T-helper 9 cell (primary cell): ENCODE measurements around the gene PLXNA4.

Experiments
- DNase-seq: peaks from one replicate; pipeline ENCODE4 v3.0.0-alpha.2; 2020

Gene PLXNA4

DNA sequence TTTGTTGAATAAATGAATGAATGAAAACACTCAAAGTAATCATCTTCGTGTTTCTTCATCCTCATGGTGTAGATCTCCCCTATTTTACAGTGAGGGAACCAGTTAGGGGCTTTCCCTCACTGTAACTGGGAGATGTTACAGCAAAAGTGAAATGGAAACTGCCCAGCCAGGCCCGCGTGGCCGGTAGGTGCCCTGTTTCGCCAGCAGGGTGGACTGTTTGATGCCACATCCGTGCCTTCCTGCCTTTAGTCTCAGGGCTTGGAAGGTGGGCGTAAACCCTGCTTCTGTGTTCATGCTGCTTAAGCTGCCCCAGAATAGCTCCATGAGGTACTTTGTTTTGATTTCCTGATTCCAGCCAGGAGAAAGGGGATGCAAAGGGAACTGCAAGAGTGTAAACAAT lies 268.8 kb downstream of the PLXNA4 start:
- no peak for DNase-seq

DNA sequence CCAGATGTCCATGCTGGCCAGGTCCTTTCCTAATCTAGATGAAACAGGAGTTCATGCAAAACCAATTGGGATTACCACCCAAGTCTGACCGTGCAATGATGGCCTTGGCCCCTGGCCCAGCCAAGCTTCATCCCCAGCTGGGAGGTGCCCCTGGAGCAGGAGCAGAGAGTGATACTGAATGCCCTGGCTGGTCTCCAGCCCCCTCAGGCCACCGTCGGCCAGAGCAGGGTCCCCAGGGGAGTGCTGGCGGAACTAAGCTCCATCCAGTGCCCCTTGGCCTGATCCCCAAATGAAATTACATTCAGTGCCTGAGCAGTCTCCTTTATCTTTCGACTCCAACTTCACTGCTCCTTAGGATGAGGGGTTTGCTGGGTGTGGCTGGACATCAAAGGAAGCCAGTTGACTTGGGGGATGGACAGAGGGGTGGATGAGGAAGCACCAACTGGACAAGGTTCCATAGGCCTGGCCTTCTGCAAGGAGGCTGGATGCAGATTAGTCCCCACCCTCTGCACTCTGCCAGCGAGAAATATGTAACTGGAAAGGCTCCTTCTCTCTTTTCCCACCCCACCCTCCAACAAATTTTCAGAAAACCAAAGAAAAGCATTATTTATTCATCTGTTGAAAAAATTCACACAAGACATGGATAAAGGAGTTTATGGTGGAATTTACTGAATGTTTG lies 275.5 kb downstream of the PLXNA4 start:
- no peak for DNase-seq

DNA sequence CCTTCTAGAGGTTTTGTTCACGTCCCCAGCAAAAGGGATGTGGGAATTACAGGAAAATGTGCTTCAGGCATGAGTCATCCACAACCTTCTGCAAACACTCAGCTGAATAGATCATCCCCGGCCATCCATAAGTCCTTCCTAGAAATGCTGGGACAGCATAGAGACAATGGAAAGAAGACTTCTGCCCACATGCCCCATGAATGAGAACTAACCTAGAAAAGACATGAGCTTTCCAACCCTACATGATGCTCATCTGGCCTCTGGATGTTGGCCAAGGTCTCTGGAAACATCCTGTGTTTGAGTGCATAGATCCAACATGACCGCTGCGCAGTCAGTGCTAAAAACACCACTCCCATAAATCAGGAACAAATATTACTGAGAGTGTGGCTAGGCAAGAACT lies 277.5 kb downstream of the PLXNA4 start:
- no peak for DNase-seq

DNA sequence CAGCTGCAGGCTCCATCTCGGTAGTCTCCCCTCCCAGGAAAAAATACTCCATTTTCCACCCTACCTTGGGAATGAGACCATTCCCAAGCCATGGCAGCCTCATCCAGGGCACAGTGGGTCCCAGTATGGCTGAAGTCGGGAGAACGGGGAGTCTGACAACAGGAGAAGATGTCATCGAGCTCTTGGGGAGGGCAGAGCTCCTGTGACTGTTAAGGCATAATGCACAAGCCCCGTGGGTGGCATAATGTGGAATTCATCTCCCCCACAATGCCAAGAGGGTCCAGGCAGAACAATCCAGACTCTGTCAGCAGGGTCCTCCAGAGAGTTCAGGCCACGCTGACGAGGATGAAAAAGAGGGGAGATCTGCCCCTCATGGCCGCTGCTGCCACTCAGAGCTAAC lies 279.4 kb downstream of the PLXNA4 start:
- no peak for DNase-seq

DNA sequence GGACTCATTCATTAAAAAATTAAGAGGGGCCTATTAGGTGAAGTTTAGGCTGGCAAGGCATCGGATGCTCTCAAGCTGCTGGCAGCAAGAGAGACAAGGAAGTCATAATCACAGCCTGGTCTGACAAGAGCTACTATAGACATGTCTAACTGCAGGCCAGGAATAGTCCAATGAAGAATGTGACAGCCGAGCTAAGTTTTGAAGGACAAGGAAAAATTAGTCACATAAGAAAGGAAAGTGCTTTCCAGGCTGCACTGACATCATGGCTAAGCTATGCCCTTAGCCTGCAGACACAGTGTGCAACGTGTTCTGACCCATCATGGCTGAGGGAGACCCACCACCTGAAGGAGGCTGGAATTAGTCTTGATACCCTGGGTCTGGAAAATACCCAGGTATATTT lies 281.1 kb downstream of the PLXNA4 start:
- DNase-seq = no peak

DNA sequence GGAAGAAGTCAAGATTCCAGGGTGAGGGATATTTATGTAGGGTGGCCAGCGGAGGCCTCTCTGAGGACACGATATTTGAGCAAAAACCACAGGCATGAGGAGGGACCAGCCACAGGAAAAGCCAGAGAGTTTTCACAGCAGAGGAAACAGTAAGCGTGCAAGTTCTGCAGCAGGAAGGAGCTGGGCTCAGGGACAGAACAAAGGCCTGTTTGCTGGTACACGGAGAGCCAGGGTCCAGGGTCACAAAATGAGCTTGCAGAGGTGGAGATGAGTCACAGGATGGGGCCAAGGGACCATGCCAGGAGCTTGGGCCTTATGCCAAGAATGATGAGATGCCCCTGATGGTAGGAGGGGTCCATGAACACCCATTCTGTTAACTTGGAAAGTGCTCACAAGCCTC lies 283.5 kb downstream of the PLXNA4 start:
- no peak for DNase-seq

DNA sequence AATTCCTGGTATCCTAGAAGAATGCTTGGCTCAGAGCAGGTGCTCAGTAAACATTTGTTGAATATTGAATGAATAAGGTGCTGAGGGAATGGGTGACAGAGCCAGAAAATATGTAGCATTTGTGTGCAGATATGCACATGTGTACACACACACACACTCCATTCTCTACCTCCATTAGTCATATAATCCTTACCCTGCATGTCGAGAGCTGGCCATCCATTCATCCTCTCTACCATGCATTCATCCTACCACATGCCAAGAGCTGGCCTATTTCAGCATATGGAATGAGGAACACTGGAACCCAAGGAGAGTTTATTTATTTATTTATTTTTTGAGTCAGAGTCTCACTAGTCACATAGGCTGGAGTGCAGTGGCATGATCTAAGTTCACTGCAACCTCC lies 284.8 kb downstream of the PLXNA4 start:
- DNase-seq = no peak

DNA sequence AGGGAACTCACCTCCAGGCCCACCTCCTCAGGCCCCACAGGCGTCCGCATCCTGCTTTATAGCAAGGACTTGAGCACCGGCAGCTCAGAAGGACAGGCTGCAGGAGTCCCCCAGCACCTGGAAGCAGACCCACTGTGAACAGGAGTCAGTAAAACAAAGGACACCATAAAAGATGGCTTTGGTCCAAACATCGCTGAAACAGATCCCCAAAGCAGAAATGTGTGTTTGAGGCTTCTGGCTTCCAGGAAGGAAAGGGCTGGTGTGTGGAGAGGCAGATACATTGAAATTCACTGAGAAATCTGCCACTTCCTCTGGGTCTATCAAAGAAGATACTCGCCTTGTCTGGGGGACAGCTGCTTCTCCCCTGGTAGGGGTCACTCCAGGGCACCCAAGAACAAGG lies 286.2 kb downstream of the PLXNA4 start:
- DNase-seq = no peak

DNA sequence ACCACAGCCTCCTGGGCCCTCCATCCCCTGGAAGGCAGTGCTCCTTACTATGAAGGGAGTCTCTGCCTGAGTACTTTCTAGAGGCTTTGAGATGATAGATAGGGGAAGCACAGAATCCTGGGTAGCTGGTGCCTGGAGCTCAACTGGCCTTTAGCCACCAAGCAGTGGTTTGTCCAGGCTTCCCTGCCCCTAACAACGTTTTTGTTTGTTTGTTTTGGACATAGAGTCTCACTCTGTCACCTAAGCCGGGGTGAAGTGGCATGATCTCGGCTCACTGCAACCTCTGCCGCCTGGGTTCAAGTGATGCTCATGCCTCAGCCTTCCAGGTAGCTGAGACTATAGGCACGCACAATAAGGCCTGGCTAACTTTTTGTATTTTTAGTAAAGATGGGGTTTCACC lies 289.4 kb downstream of the PLXNA4 start:
- no peak for DNase-seq

DNA sequence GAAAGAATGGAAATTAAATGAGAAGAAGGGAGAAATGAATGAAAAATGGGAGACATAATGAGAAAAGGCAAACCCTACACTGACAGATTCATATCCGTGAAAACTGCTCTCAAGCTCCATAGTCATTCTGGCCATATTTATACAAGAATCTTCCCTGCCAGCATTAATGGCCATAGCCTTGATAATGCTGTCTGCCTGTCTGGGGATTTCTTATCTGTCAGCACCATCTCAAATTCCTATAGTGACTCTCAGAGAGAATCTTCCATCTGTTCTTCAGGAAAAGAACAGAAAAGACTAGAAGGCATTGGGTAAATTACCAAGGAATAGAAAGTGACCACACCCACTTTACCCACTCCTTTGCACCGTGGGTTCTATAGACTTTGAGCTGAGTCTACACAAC lies 295.9 kb downstream of the PLXNA4 start:
- DNase-seq = no peak

DNA sequence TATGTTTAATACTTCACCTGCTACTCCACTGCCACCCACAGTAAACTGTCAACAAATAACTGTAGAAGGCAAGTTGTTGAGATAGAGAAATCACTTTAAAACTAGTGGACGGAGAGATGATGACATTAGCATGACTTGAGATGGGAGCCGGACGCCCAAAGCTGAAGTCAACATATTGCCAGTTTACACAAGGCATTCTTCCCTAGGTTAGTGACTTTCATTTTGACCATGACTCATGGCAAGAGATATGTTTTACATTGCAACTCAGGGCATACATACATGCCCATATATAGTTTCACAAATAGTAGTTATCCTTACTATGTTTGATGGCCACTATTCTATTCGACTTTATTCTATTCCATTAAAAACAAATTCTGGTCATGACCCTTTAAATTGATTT lies 296.6 kb downstream of the PLXNA4 start:
- DNase-seq = no peak

DNA sequence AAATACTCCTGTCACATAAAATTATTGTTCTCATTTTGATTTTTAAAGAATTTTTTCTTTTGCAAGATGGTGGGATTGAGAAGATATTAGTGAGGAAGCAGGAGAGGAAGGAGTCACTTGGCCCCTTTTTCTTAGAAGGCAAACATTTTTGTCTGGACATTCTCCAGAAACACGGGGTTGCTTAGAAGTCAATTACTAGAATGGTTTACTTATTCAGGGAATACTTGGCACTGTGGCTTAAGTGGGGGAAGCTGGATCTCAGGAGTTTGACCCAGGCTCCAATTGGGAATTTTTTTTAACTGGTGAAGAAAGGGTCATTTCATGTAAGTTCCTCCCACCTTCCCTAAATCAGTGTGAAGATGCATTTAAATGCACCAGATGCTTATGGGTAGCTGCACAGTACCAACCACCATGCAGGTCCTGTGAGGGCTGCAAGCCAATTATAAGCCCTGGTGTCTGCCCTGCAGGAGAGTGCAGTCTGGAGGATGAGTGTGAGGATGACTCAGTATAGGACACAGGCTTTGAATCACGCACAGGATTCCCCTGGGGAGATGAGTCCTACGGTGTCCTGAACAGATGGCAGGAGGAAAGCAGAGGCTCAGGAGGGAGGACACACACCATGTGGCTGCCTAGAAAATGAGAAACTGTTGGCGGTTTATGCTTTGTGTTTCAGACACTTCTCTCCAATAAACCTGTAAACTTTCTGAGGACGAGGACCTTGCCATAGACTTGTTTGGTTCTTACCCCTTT lies 299.1 kb downstream of the PLXNA4 start:
- no peak for DNase-seq

DNA sequence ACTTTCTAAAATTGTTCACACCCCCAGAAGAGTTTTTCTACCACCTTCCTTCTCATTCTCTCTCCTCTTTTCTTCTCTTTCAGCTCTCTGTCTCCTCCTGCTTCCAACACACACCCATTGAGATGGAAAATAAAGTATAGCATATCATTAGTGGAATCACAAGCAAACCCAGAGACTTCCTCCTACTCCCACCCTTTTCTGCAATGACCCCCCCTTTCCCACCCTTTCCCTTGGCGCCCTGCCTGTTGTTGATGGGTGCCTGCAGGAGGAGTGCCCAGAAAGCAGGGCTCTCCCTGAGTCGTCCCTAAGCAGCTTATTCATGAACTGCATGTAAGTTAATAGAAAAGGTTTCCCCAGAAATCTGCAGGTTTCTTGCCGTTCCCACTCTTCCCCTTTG lies 300.0 kb downstream of the PLXNA4 start:
- DNase-seq = no peak

DNA sequence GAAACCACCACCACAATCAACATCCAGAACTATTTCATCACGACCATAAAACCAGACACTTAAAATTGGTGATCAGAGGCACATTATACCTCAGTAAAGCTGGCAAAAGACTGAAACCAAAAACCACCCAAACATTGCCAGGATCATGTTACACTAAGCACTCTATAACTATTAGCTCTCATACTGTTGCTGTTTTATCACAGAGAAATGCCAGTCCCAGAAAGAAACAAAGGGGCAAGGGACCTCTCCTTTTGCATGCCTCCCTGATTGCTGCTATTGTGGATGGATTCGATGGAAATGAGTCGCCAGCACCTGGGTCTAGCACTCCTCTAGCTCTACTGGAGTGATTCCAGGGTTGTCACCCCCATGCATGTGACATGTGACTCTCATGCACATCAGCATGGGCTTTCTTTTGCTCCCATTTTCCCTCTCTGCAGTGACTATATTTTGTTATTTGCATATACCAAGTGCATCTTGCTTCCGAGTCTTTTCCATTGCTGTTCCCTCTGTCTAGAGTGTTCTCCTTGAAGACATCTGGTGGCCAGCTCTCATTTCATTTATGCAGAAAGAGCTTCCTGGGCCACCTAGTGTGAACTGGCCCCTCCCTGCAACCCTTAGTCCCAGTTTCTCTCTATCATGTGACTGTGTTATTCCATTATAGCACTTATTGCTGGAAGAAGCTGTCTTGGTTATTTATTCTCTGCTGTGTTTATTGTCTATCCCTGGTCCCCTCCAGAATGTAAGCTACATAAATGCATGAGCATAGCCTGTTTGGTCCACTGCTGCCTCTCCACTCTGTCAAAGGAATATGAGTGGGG lies 300.6 kb downstream of the PLXNA4 start:
- no peak for DNase-seq

DNA sequence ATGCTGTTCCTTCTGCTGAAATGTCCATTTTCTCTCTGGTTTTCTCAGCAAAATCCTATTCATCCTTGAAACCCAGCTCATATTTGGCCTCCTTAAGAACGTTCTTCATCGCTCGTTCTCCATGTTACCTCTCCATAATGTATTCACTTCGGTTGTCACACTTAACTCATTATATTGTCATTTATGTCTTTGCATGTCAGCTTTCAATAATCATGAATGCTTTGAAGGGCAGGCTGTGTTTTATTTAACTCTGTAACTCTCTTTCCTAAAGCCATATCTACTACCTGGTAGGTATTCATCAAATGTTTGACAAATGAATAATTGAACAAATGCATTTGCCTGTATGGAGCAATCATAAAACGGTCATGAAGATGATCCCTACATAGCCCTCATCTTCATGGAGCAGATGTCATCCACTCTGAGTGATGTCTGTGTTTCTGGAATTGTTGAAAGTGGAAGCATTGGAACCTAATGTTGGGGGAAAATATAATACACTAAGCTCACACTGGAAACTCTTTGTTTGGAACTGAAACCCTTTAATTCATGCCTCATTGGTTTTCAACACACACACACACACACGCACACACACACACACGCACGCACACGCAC lies 303.4 kb downstream of the PLXNA4 start:
- DNase-seq = no peak

DNA sequence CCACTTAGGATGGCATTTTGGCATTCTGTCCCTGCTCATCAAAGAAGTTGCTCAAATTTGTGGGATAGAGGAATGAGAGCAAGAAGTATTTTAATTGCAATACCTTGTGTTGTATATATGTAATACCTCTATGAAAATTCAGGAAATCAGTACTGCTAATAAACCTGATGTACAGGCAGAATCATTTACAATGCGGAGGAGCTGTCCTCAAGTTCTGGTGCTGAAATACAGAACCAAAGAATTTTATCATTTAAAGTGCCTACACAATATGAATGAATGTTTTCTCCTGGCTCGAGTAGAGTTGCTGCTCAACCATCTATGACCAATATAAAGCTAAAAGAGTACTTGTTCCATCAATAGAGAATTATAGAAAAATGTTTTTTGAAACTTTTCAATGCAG lies 305.8 kb downstream of the PLXNA4 start:
- DNase-seq = no peak

DNA sequence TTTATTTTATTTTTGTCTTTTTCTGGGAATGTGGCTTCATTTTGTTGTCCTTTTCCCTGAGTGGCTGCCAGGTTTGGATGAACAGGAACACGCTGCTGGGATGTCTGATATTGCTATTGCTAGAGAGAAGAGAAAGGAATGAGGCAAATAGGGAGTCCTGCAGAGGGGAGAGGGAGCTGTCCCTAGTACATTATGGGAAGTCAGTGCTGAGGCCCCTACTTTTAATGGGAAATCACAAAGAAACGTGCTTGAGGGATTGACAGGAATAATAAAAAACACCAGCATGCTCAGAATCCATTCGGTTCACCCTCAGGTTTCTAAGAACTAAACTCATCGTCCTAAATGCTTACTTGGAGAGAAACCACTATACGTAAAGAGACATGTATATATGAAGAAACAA lies 306.6 kb downstream of the PLXNA4 start:
- DNase-seq = no peak

DNA sequence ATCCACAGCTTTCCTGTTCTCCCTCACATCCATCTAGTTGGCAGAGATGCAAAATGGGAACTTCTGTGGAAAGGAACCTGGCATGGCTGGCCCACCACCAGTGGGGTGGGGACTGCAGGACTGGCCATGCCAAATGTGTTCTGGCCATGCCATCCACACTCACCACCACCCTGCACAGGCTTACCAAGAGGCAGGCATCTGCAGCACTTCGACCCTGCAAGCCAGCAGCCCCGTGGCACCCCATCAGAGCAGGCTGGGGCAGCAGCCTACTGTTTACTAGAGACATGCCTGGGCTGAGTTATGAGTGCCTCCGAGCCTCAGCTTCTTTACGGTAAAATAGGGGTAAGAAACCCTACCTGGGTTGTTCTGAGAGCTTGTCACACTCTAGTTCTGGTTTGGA lies 313.1 kb downstream of the PLXNA4 start:
- DNase-seq = no peak

DNA sequence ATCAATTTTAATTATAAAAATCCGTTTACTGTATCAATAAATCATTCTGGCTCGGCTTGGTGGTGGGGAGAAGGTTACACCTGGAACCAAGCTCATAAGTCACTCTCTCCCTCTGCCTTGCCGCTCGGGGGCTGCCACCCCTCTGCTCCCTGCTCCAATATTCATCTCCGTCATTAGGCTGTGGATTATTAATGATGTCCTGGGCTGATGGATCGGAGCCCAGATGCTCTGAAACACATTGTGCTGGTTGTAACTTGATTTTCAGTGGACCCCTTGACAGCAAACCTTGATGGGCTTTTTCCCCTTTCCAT lies 314.2 kb downstream of the PLXNA4 start:
- no peak for DNase-seq

DNA sequence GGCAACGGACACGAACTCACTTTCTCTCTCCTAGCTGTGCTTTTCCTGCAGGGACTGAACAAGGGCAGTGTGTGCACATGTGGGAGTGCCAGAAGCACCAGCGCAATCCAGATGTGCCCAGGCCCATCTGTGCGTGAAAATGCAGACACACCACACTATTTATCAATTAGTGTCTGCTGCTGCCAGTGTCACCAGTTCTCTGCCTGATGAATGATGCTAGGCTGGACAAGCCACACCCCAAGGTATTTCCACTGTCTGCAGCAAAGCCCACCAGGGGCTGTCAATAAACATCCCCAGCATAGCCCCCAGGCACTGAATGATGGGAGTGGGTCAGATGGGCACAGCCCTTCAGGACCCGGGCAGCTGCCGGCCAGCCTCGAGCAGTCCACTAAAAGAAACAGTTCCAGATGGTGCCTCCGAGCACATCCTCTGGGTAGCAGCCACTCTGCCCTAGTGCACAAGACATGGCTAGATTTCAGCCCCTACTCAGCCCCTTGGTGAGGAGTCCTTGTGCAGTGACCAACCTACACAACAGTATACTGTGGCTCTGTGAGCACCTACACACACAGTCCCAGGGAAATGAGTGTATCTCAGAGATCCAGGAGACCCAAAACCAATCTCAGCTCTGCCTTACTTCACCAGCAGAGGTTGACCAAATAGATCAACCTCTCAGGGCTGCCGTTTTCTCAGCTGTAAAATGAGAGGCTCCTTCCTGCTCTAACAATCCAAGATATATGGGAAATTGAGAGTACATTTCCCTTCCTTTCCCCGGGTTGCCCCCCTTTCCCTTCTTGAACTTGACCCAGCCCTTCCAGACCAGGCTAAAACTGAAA lies 314.7 kb downstream of the PLXNA4 start:
- no peak for DNase-seq

DNA sequence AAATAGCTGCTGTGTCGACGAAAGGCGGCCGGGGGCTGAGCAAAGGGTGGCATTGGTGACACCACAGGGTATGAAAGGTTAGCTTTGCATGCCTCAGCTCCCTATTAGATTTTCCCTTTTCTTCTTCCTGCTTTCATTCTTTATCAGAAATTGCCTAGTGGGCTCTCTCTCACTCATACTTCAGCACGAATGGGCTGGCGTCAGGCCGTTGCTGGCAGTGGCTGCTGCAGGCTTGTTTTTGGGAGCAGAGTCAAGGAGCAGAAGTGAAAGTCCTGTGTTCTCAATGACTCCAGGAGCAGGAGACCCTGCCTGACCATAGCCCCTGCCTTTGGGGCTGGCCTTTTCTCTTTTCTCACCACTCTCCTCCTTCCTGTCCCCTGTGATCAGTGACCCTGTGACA lies 318.0 kb downstream of the PLXNA4 start:
- no peak for DNase-seq

DNA sequence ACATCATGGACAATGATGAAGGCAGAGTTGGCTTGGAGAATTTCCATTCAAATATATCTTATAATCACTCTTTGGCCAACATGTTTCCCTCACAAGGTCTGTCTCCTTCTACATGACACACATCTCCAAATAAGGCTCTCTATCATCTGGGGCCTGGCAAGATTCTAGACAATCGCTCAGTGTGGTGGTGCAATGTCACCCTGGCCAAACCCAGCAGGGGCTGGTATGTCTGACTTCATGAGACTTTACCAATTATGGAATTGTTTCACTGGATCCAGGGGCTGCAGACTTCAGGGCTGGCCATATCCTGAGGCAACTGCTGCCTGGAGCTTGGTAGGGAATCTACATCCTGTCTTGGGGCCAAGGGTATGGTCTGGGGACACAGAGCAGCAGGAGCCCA lies 319.0 kb downstream of the PLXNA4 start:
- no peak for DNase-seq

DNA sequence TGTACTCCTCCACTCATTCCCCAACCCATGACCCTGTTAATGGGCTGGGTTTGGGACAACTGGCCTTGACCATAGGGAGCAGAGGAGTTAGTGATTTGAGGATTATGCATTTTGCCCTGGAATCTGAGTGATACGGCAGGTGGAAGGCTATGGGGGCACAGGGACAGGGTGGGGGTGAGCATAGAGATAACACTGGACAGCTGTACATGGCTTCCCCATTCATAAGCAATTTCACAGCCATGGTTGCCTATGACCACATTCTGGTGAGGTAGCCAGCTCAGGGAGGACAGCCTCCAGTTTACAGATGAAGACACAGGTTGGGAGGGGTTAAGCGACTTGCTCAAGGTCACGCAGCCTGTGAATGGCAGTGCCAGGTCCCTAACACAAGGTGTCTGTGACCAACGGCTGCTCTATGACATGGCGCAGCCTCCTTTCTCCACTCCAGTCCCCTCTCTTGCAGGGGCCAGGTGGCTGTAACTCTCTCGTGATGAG lies 319.5 kb downstream of the PLXNA4 start:
- DNase-seq = no peak
